HL-60/S4 treated with retinoic acid at 250 ng/mL for 4 days and 3 days (cell line): Measurements from ENCODE around the gene ZNF611.
"Not testable (repeated sequence)": the region's sequence is repeated elsewhere in the genome, so short reads cannot be mapped to it uniquely, and the experiment has no call there.

Source experiments
- in situ Hi-C: fragments of 300-500 bp; cut with MboI; formaldehyde crosslinking; loops from 2 replicates; pipeline ENCODE4 v1.7.0; 2022; ENCODE audit warnings: low sequenced_read_pairs

ZNF611 gene

GRCh38 chr19:52720541-52720940, 14.3 kb downstream of the ZNF611 start:
- in situ Hi-C loops: not testable (repeated sequence)

- in situ Hi-C loops: no loop called here
Observed at GRCh38 chr19:52716522-52716921, 18.3 kb downstream of the ZNF611 start.

GRCh38 chr19:52715902-52716301, 18.9 kb downstream of the ZNF611 start:
- in situ Hi-C loops: not testable (repeated sequence)

GRCh38 chr19:52715330-52715729, 19.5 kb downstream of the ZNF611 start:
- in situ Hi-C loops: not testable (repeated sequence)

DNA sequence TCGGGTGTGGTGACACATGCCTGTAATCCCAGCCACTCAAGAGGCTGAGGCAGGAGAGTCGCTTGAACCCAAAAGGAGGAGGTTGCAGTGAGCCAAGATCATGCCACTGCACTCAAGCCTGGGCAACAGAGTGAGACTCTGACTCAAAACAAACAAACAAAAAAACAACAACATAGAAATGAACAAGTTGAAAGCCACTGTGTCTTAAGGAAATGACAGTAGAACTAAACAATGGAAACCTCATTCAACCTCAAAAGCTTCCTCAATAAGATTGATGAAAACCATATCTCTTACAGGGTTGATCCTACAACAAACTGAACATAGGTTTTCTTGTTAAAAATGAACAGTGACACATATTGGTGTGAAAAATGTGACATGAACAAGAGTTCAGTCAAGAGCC, 21.8 kb downstream of the ZNF611 start:
- in situ Hi-C loops: not testable (repeated sequence)

DNA sequence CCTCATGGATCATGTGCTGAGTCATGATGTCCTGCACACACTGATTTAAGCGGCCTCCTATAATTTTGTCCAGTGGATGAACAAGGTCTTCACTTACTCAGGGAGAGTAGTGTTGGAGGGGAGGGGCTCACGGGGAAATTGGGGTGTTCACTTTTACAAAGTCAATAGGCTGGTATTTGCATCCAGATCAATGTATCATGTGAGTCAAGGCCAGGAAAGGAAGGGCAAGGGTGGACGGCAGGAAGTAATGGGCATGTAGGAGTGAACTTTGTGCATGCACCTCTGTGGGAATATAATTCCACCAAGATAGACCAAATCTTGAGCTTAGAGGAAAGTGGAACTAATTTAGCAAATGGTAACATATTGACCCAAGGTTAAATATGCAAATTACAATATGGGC, 23.2 kb downstream of the ZNF611 start:
- in situ Hi-C loops: not testable (repeated sequence)

- in situ Hi-C loops: no loop called here
Observed at GRCh38 chr19:52710538-52710937, 24.3 kb downstream of the ZNF611 start.

- in situ Hi-C loops: not testable (repeated sequence)
Observed at GRCh38 chr19:52705615-52706014, 29.2 kb downstream of the ZNF611 start.

GRCh38 chr19:52703917-52704316, 30.9 kb downstream of the ZNF611 start:
- in situ Hi-C loops: no loop called here

DNA sequence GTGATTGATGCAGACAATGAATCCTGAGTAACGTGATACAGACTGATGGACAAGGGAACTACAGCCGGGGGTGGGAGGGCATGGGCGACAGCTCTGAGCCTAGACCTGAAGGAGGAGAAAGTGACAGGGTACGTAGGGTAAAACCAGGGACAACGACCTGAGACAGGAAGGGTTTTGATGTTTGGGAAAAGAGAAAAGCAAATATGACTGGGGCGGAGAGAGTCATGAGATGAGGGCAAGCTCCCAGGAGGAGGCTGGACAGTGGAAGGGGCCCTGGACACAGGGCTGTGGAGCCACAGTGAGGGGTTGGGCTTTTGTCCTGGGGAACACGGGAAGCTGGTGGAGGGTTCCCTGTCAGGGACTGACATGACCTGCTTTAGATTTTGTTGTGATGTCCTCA, 34.2 kb downstream of the ZNF611 start:
- in situ Hi-C loops: no loop called here

DNA sequence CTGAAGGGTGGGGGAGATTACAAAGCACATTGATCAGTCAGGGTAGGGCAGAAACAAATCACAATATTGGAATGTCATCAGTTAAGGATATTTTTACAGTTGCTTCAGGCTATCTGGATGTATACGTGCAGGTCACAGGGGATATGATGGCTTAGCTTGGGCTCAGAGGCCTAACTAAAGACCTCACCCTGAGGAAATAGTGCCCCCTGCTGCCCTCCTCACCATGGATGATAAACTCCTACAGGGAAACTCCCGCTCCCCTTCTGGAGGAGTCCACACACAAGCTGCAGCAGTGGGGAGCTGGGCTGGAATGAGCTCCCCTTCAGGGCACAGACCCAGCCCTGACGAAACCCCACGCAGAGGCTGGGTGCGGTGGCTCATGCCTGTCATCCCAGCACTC, 35.3 kb downstream of the ZNF611 start:
- in situ Hi-C loops: not testable (repeated sequence)

GRCh38 chr19:52695996-52696395, 38.8 kb downstream of the ZNF611 start:
- in situ Hi-C loops: no loop called here

GRCh38 chr19:52694921-52695320, 39.9 kb downstream of the ZNF611 start:
- in situ Hi-C loops: no loop called here

GRCh38 chr19:52694281-52694680, 40.6 kb downstream of the ZNF611 start:
- in situ Hi-C loops: not testable (repeated sequence)

DNA sequence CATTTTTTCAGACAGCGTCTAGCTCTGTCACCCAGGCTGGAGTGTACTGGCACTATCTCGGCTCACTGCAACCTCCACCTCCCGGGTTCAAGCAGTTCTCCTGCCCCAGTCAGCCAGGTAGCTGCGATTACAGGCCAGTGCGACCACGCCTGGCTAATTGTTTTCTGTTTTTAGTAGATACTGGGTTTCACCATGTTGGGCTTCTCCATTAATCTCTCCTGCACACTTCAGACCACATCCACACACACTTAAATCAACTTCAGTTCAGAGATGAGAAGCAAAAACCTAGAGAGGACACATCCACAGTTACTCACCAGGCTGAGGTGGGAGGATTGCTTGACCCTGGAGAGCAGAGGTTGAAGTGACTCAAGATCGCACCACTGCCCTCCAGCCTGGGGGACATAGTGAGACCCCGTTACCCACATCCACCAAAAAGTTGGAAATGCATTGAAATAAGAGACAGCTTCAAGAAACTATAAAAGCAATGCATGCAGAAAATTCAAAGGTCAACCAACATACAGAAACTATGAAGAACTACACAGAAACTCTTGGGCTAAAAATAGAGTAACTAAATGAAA, 42.3 kb downstream of the ZNF611 start:
- in situ Hi-C loops: no loop called here

- in situ Hi-C loops: no loop called here
Observed at GRCh38 chr19:52691737-52692136, 43.1 kb downstream of the ZNF611 start.

- in situ Hi-C loops: no loop called here
Observed at GRCh38 chr19:52691215-52691610, 43.6 kb downstream of the ZNF611 start.

- in situ Hi-C loops: no loop called here
Observed at GRCh38 chr19:52690369-52691214, 44.3 kb downstream of the ZNF611 start.

DNA sequence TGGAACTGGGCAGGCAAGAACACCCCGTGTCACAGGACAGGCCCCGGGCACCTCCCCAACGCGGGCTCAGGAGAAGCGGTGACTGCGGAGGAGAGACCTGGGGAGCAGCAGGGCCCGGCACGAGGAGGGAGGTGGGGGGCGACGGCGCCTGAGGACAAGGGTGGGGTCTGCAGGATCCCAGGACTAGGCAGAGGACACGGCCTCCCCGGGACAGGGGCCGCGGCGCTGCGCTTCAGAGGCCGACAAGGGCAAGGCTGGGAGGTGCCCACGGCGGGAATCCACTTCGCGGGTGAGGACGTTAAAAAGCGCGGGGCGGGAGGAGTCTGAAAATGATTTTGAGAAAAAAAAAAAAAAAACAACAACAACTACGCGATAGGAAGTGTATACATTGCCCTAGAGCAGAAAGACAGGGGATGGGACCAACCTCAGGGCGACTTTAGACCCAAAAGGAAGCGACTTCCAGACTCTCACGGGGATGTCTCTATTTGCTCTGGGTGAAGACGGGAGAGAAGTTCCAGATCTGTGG, 44.9 kb downstream of the ZNF611 start:
- in situ Hi-C loops: no loop called here

DNA sequence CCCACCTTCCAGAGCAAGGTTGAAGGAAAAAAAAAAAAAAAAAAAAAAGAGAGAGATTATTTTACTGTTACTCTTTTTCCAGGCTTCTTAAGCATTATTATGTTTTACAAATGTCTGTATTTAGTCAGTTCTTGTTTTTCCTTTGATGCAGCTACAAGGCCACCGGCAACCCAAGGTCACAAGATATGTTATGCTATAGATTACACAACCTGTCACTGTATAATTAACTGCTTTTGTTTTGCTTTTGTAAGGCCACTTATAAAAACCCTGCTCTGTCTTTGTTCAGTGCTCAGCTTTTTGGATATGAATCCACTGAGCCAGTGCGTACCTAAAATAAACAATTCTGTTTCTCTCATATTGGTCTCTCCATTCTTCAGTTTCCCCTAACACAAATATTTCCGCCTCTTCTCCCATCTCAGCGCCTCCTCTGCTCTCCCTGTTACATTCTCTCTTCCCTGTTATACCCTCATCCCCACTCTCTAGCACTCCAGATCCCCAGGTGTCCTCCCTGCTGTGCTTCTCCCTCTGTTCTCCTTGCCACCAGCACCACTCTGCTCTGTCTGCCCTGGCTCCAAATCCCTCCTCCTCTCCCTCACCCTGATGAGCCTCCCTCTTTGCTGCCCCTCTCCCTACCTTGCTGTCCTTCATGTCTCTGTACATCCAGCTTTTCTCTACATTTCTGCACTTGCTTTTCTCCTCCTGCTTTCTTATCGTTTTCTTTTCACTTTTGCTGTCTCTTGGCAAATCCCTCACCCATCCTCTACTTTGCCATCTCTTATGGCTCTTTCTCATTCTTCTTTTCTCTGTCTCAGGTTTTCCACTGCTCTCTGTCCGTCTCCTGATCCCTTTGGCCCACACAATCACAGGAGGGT, 45.7 kb downstream of the ZNF611 start:
- in situ Hi-C loops: not testable (repeated sequence)

DNA sequence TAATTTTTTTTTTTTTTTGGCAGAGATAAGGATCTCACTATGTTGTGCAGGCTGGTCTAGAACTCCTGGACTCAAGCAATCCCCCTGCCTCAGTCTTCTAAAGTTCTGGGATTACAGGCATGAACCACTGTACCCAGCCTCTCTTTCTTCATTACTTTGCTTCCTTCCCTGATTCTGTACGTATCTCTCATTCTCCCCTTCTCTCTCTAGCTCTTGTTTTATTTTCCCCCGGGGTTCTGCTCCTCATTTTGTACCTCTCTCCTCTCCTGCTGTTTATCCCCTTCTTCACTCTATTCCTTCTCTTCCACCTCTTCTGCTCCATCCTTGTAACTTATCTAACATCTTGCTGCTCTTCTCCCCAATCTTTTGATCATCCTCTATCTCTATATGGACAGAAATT, 46.5 kb downstream of the ZNF611 start:
- in situ Hi-C loops: no loop called here
